Muscle layer of duodenum (tissue), 2 donors: ENCODE measurements around the gene TRAF3IP1.

Experiments
- H3K27ac ChIP-seq: one replicate; pipeline ENCODE4 v1.7.0; 2013; ENCODE audit warnings: mild to moderate bottlenecking, low read length
- H3K27me3 ChIP-seq: one replicate; pipeline ENCODE4 v1.7.0; 2013; ENCODE audit warnings: low read depth, mild to moderate bottlenecking, control low read depth, low read length
- H3K36me3 ChIP-seq, 2 donors: one replicate each; pipeline ENCODE4 v1.7.0; 2013; ENCODE audit warnings: low read length in 2 of 2, control low read depth in 1 of 2, mild to moderate bottlenecking in 1 of 2; ENCODE audit not compliant: insufficient read depth in 2 of 2, control insufficient read depth in 1 of 2
- H3K4me1 ChIP-seq, 2 donors: one replicate each; pipeline ENCODE4 v1.7.0; 2013; ENCODE audit warnings: low read length in 2 of 2, mild to moderate bottlenecking in 2 of 2, control low read depth in 1 of 2, moderate library complexity in 1 of 2; ENCODE audit not compliant: insufficient read depth in 2 of 2, control insufficient read depth in 1 of 2
- H3K4me3 ChIP-seq, 2 donors: one replicate each; pipeline ENCODE4 v1.7.0; 2013; ENCODE audit warnings: low read length in 2 of 2, low read depth in 1 of 2, mild to moderate bottlenecking in 1 of 2
- H3K9me3 ChIP-seq, 2 donors: one replicate each; pipeline ENCODE4 v1.7.0; 2013; ENCODE audit warnings: low read length in 2 of 2, control low read depth in 1 of 2, mild to moderate bottlenecking in 1 of 2; ENCODE audit not compliant: control insufficient read depth in 1 of 2
- donor health status: healthy.

TRAF3IP1 gene

GRCh38 chr2:238425979-238426567 is 105.8 kb downstream of the TRAF3IP1 start:
- Histone ChIP-seq H3K4me3 (peak overlapping the region; percentile 90), H3K9me3 (no peaks in the 10 kb centered on the region), H3K27ac (peak overlapping the region; percentile 72), H3K36me3 (peaks cover 0 to 18% of the 10 kb centered on the region in 2 donors), H3K27me3 (no peaks in the 10 kb centered on the region), H3K4me1 (peaks cover 6 to 29% of the 10 kb centered on the region in 2 donors)

GRCh38 chr2:238426568-238427434 is 106.5 kb downstream of the TRAF3IP1 start, which contains the start of gene ASB1:
TSS of gene ASB1 (plus strand) at chr2:238426927. CDS start at chr2:238427071, 144 bp downstream.
- peak within 1 kb of the TSS; percentile 90 for H3K4me3 ChIP-seq
- H3K9me3 ChIP-seq = no peaks in the 10 kb centered on the region
- H3K27me3 ChIP-seq = no peaks in the 10 kb centered on the region
- peaks cover 0 to 19% of the 10 kb centered on the region in 2 donors for H3K36me3 ChIP-seq
- H3K4me1 ChIP-seq = peaks cover 6 to 29% of the 10 kb centered on the region in 2 donors
- peak within 1 kb of the TSS; percentile 72 for H3K27ac ChIP-seq

GRCh38 chr2:238427435-238428162 is 107.3 kb downstream of the TRAF3IP1 start:
- Histone ChIP-seq H3K9me3 (no peaks in the 10 kb centered on the region), H3K4me3 (peak overlapping the region; percentile 90), H3K4me1 (peaks cover 6 to 29% of the 10 kb centered on the region in 2 donors), H3K36me3 (peaks cover 0 to 19% of the 10 kb centered on the region in 2 donors), H3K27ac (peak overlapping the region; percentile 72), H3K27me3 (no peaks in the 10 kb centered on the region)

- H3K4me3 ChIP-seq = peak overlapping the region in 1 of 2 donors; percentile 90
- peaks cover 8 to 26% of the 10 kb centered on the region in 2 donors for H3K36me3 ChIP-seq
- no peak overlapping the region for H3K27ac ChIP-seq
- peaks cover 6 to 29% of the 10 kb centered on the region in 2 donors for H3K4me1 ChIP-seq
- no peaks in the 10 kb centered on the region for H3K9me3 ChIP-seq
- no peaks in the 10 kb centered on the region for H3K27me3 ChIP-seq
Observed at GRCh38 chr2:238428866-238429265, 108.5 kb downstream of the TRAF3IP1 start.

GRCh38 chr2:238430781-238431180 is 110.5 kb downstream of the TRAF3IP1 start:
- no peaks in the 10 kb centered on the region for H3K9me3 ChIP-seq
- H3K4me3 ChIP-seq = no peak overlapping the region
- H3K27me3 ChIP-seq = no peaks in the 10 kb centered on the region
- peaks cover 24 to 45% of the 10 kb centered on the region in 2 donors for H3K36me3 ChIP-seq
- H3K27ac ChIP-seq = no peak overlapping the region
- H3K4me1 ChIP-seq = peaks cover 6 to 25% of the 10 kb centered on the region in 2 donors

- Histone ChIP-seq H3K27me3 (no peaks in the 10 kb centered on the region), H3K4me1 (peaks cover 6 to 20% of the 10 kb centered on the region in 2 donors), H3K4me3 (no peak overlapping the region), H3K9me3 (no peaks in the 10 kb centered on the region), H3K27ac (no peak overlapping the region), H3K36me3 (peaks cover 24 to 43% of the 10 kb centered on the region in 2 donors)
Observed at GRCh38 chr2:238431456-238431855, 111.1 kb downstream of the TRAF3IP1 start.

GRCh38 chr2:238433300-238433915 is 113.1 kb downstream of the TRAF3IP1 start:
- H3K4me1 ChIP-seq = peaks cover 0 to 8% of the 10 kb centered on the region in 2 donors
- no peaks in the 10 kb centered on the region for H3K27me3 ChIP-seq
- H3K9me3 ChIP-seq = no peaks in the 10 kb centered on the region
- H3K27ac ChIP-seq = no peak overlapping the region
- H3K4me3 ChIP-seq = no peak overlapping the region
- H3K36me3 ChIP-seq = peaks cover 29 to 45% of the 10 kb centered on the region in 2 donors

- peaks cover 0 to 2% of the 10 kb centered on the region in 2 donors for H3K4me1 ChIP-seq
- no peaks in the 10 kb centered on the region for H3K27me3 ChIP-seq
- no peak overlapping the region for H3K4me3 ChIP-seq
- no peaks in the 10 kb centered on the region for H3K9me3 ChIP-seq
- peaks cover 29 to 45% of the 10 kb centered on the region in 2 donors for H3K36me3 ChIP-seq
- H3K27ac ChIP-seq = no peak overlapping the region
Observed at GRCh38 chr2:238433941-238434845, 113.9 kb downstream of the TRAF3IP1 start.

- peaks cover 29 to 45% of the 10 kb centered on the region in 2 donors for H3K36me3 ChIP-seq
- H3K27me3 ChIP-seq = no peaks in the 10 kb centered on the region
- no peak overlapping the region for H3K4me3 ChIP-seq
- no peaks in the 10 kb centered on the region for H3K9me3 ChIP-seq
- peaks cover 0 to 6% of the 10 kb centered on the region in 2 donors for H3K4me1 ChIP-seq
- H3K27ac ChIP-seq = no peak overlapping the region
Observed at GRCh38 chr2:238434846-238435751, 114.8 kb downstream of the TRAF3IP1 start.
